Ecto neural progenitor cell (in vitro differentiated cells): ENCODE measurements around the gene CCDC194.

Experiments used
- DNase-seq: peaks from one replicate; pipeline ENCODE4 v3.0.0-alpha.2; 2018; ENCODE audit warnings: low spot score

CCDC194 gene

GRCh38 chr19:17393914-17394313 is at the start of gene CCDC194:
Gene CCDC194 (minus strand): TSS chr19:17394196. CDS start chr19:17394158, 38 bp downstream.
- no peak for DNase-seq

- no peak for DNase-seq
Observed at GRCh38 chr19:17441241-17442021, 47.4 kb upstream of the CCDC194 start.

- no peak for DNase-seq
Observed at GRCh38 chr19:17436874-17437267, 42.9 kb upstream of the CCDC194 start.

GRCh38 chr19:17436094-17436873 is 42.3 kb upstream of the CCDC194 start:
- DNase-seq, result no peak

- no peak for DNase-seq
Observed at GRCh38 chr19:17435218-17435617, 41.2 kb upstream of the CCDC194 start.

- no peak for DNase-seq
Observed at GRCh38 chr19:17431417-17431816, 37.4 kb upstream of the CCDC194 start.

- no peak for DNase-seq
Observed at GRCh38 chr19:17429641-17430113, 35.7 kb upstream of the CCDC194 start.

- DNase-seq, result peak; percentile 92
Observed at GRCh38 chr19:17424743-17425365, 30.9 kb upstream of the CCDC194 start.

- no peak for DNase-seq
Observed at GRCh38 chr19:17423429-17424208, 29.6 kb upstream of the CCDC194 start.

- no peak for DNase-seq
Observed at GRCh38 chr19:17421942-17422341, 27.9 kb upstream of the CCDC194 start.

- peak; percentile 72 for DNase-seq
Observed at GRCh38 chr19:17420475-17420924, 26.5 kb upstream of the CCDC194 start.

- peak; percentile 99 for DNase-seq
Observed at GRCh38 chr19:17419621-17420474, 25.9 kb upstream of the CCDC194 start, which contains the start of gene MVB12A. Gene MVB12A (plus strand): TSS chr19:17420047. CDS start chr19:17420136, 89 bp downstream.

- DNase-seq, result no peak
Observed at GRCh38 chr19:17419154-17419620, 25.2 kb upstream of the CCDC194 start.

- DNase-seq, result no peak
Observed at GRCh38 chr19:17418710-17419109, 24.7 kb upstream of the CCDC194 start.

- DNase-seq, result no peak
Observed at GRCh38 chr19:17415121-17415520, 21.1 kb upstream of the CCDC194 start.

- DNase-seq, result no peak
Observed at GRCh38 chr19:17414097-17414496, 20.1 kb upstream of the CCDC194 start.

- no peak for DNase-seq
Observed at GRCh38 chr19:17411801-17412200, 17.8 kb upstream of the CCDC194 start.

GRCh38 chr19:17409990-17410389 is 16.0 kb upstream of the CCDC194 start:
- no peak for DNase-seq

- DNase-seq, result no peak
Observed at GRCh38 chr19:17406887-17407196, 12.8 kb upstream of the CCDC194 start.

GRCh38 chr19:17406046-17406886 is 12.3 kb upstream of the CCDC194 start:
- DNase-seq, result no peak
